ENCODE data around the gene FRYL.

- no peak for TF ChIP-seq CTCF (IDR thresholded peaks at IDR 0.05)
- TF ChIP-seq POLR2A (IDR thresholded peaks at IDR 0.05) = no peak
Measured at GRCh38 chr4:48620831-48621230, 159.2 kb downstream of the FRYL start.

All from adrenal gland (tissue), 5 donors.